ENCODE data around the gene TAF11L2. TPM values are rescaled to one million over a fixed set of nuclear protein-coding genes. Genes with fewer than 3 reads are reported as not detected.
A peak's percentile ranks its signal among the peaks of the same experiment; 100 is the strongest.

The TAF11L2 gene
- polyA plus RNA-seq, 2 of the 4 experiments (the other 2 are of a cell fraction): not detected

- Histone ChIP-seq H3K9me3 (no peaks in the 10 kb centered on the region), H3K27ac (no peak overlapping the region), H3K4me1 (no peaks in the 10 kb centered on the region), H3K4me2 (no peak overlapping the region), H3K4me3 (no peak overlapping the region)
- ChIA-PET POLR2A (no interaction called here), CTCF (no interaction called here)
- TF ChIP-seq HES2 (IDR thresholded peaks at IDR 0.05) (no peak), HOXB5 (CRISPR knock-in tag; IDR thresholded peaks at IDR 0.05) (no peak), RFX5 (IDR thresholded peaks at IDR 0.05) (no peak), ZFP36 (IDR thresholded peaks at IDR 0.05; ENCODE audit: borderline replicate concordance, partially characterized antibody) (no peak), MAZ (IDR thresholded peaks at IDR 0.05; ENCODE audit: borderline replicate concordance, low read depth, low read length) (no peak), JUNB (IDR thresholded peaks at IDR 0.05) (no peak), RNF2 (IDR thresholded peaks at IDR 0.05; ENCODE audit: borderline replicate concordance, low read depth) (no peak), CBX2 (IDR thresholded peaks at IDR 0.05; ENCODE audit: borderline replicate concordance, low read depth) (no peak)
- DNase-seq (ENCODE audit: low read depth in 1 of 2, low spot score in 1 of 2) (no peak), ATAC-seq (no peak), FAIRE-seq (peak; percentile 39)
- WGBS (ENCODE audit: missing lambda C conversion rate): 56% methylated on average over 3 of the region's 3 CpGs
Measured at GRCh38 chr5:17455942-17456341, 42.1 kb upstream of the TAF11L2 start.

- H3K4me2 ChIP-seq: no peak overlapping the region
- H3K9me3 ChIP-seq: 0 out of 3 replicates have a peak, but pooled peaks cover 3% of the 10 kb centered on the region
- CTCF ChIA-PET: interaction anchor here (0.7 to 1.1 kb wide), 2 partner anchors 14 to 28 kb away, joined by 3 read pairs; no protein-coding TSS in a partner anchor
- no peaks in the 10 kb centered on the region for H3K4me1 ChIP-seq
- WGBS (ENCODE audit: missing lambda C conversion rate): 87% methylated on average over 6 of the region's 6 CpGs
- ATAC-seq (no peak), DNase-seq (ENCODE audit: low read depth in 1 of 2, low spot score in 1 of 2) (no peak), FAIRE-seq (no peak)
- TF ChIP-seq REST (IDR thresholded peaks at IDR 0.05): no peak
- TF ChIP-seq EHMT2 (IDR thresholded peaks at IDR 0.05; ENCODE audit: low read depth): no peak
- TF ChIP-seq CHD2 (IDR thresholded peaks at IDR 0.05; ENCODE audit: low read length, partially characterized antibody): no peak
- no peak for TF ChIP-seq TP53 (CRISPR knock-in tag; IDR thresholded peaks at IDR 0.05)
- no peak for TF ChIP-seq MAZ (IDR thresholded peaks at IDR 0.05; ENCODE audit: borderline replicate concordance, low read depth, low read length)
- TF ChIP-seq RCOR1 (IDR thresholded peaks at IDR 0.05; ENCODE audit: low read depth, low read length): no peak
- no peak for TF ChIP-seq E2F6 (IDR thresholded peaks at IDR 0.05; ENCODE audit: borderline replicate concordance, low read depth)
- TF ChIP-seq PHF8 (IDR thresholded peaks at IDR 0.05; ENCODE audit: borderline replicate concordance, low read depth): no peak
- H3K27ac ChIP-seq: no peak overlapping the region
- POLR2A ChIA-PET: no interaction called here
- no peak overlapping the region for H3K4me3 ChIP-seq
Measured at GRCh38 chr5:17461793-17462192, 36.2 kb upstream of the TAF11L2 start.

- 58% methylated on average over 3 of the region's 5 CpGs for WGBS (ENCODE audit: missing lambda C conversion rate)
- H3K4me1 ChIP-seq: no peaks in the 10 kb centered on the region
- ATAC-seq (no peak), FAIRE-seq (no peak), DNase-seq (ENCODE audit: low read depth in 1 of 2, low spot score in 1 of 2) (no peak)
- 0 out of 3 replicates have a peak, but pooled peaks cover 3% of the 10 kb centered on the region for H3K9me3 ChIP-seq
- no peak overlapping the region for H3K4me2 ChIP-seq
- POLR2A ChIA-PET: no interaction called here
- CTCF ChIA-PET: no interaction called here
- no peak overlapping the region for H3K4me3 ChIP-seq
- TF ChIP-seq REST (IDR thresholded peaks at IDR 0.05) (no peak), POLR2A (IDR thresholded peaks at IDR 0.05; ENCODE audit: low read length) (no peak), USF2 (IDR thresholded peaks at IDR 0.05) (no peak), PHF8 (IDR thresholded peaks at IDR 0.05; ENCODE audit: borderline replicate concordance, low read depth) (no peak), RFX5 (IDR thresholded peaks at IDR 0.05) (no peak)
- H3K27ac ChIP-seq: no peak overlapping the region
Measured at GRCh38 chr5:17463653-17464052, 34.4 kb upstream of the TAF11L2 start.
